Panc1 (cell line): ENCODE results near the gene STK26. TPM values are rescaled to one million over a fixed set of nuclear protein-coding genes. Genes with fewer than 3 reads are reported as not detected.
"Not testable (repeated sequence)": the region's sequence is repeated elsewhere in the genome, so short reads cannot be mapped to it uniquely, and the experiment has no call there.

Experiments used
- ATAC-seq: fragments of 200-7000 bp; cut with Tn5 transposase; 2 replicates; pipeline ENCODE4 v1.9.1; 2020; ENCODE audit warnings: mild to moderate bottlenecking, moderate library complexity
- BruUV-seq: library from RNA; stranded (reverse); fragments of 400-500 nt; replicated peaks from 2 replicates; lab custom pipeline; 2021; lab: Mats Ljungman, UMichigan
- CTCF ChIA-PET: fragments of 300-600 bp; sonication (Branson Sonifier 250); formaldehyde crosslinking; loops from one replicate; lab custom pipeline; 2022; ENCODE audit warnings: antibody characterized with exemption; lab: Charles Lee
- POLR2A ChIA-PET: fragments of 300-600 bp; sonication (Branson Sonifier 250); formaldehyde crosslinking; loops from one replicate; lab custom pipeline; 2022; ENCODE audit warnings: antibody characterized with exemption; lab: Charles Lee
- DNase-seq: peaks from one replicate; pipeline ENCODE4 v3.0.0-alpha.2; 2010; ENCODE audit warnings: low read depth, low spot score
- H3K27ac ChIP-seq: 2 replicates; pipeline ENCODE4 v1.5.1; 2011; ENCODE audit warnings: mild to moderate bottlenecking, low read length, inconsistent platforms
- H3K27me3 ChIP-seq: fragments of 200-500 bp; sonication (Bioruptor generic); 2 replicates; pipeline ENCODE4 v1.6.0; 2014; ENCODE audit warnings: low read length, inconsistent platforms; ENCODE audit not compliant: control insufficient read depth, insufficient read depth
- H3K36me3 ChIP-seq: fragments of 200-500 bp; sonication (Bioruptor generic); 2 replicates; pipeline ENCODE4 v1.5.1; 2014; ENCODE audit warnings: inconsistent platforms, mild to moderate bottlenecking, low read length, moderate library complexity; ENCODE audit not compliant: control insufficient read depth, insufficient read depth
- H3K4me1 ChIP-seq: 2 replicates; pipeline ENCODE4 v1.5.1; 2011; ENCODE audit warnings: inconsistent platforms, mild to moderate bottlenecking, low read length, moderate library complexity; ENCODE audit not compliant: control insufficient read depth, insufficient read depth
- H3K4me3 ChIP-seq, 2 experiments: 2 replicates each; pipeline ENCODE4 v1.5.1; 2011 to 2012; ENCODE audit warnings: low read depth in 2 of 2, low read length in 2 of 2, mild to moderate bottlenecking in 2 of 2, inconsistent platforms in 1 of 2, moderate library complexity in 1 of 2
- H3K9me3 ChIP-seq: fragments of 200-500 bp; sonication (Bioruptor generic); 2 replicates; pipeline ENCODE4 v1.5.1; 2014; ENCODE audit warnings: low read depth, mild to moderate bottlenecking, inconsistent platforms, low read length, moderate library complexity; ENCODE audit not compliant: control insufficient read depth, insufficient read depth
- CTCF ChIP-seq: fragments of 450-650 bp; IDR thresholded peaks from 2 replicates; pipeline ENCODE4 v1.5.1; 2017; ENCODE audit warnings: mild to moderate bottlenecking
- POLR2AphosphoS5 ChIP-seq: IDR thresholded peaks from 2 replicates; pipeline ENCODE4 v1.6.1; 2012; ENCODE audit warnings: mild to moderate bottlenecking, low read depth, low read length, moderate library complexity
- REST ChIP-seq, 2 experiments: IDR thresholded peaks; 2 replicates each; pipeline ENCODE4 v1.6.1; 2011 to 2012; ENCODE audit warnings: low read depth in 2 of 2, control low read depth in 1 of 2, low read length in 1 of 2, mild to moderate bottlenecking in 1 of 2, moderate library complexity in 1 of 2; ENCODE audit not compliant: insufficient read depth in 1 of 2
- SIN3A ChIP-seq: IDR thresholded peaks from 2 replicates; pipeline ENCODE4 v1.6.1; 2012; ENCODE audit warnings: low read depth, mild to moderate bottlenecking, low read length, moderate library complexity, borderline replicate concordance; ENCODE audit not compliant: insufficient read depth
- TCF7L2 ChIP-seq: IDR thresholded peaks from 2 replicates; pipeline ENCODE4 v1.6.1; 2011; ENCODE audit warnings: mild to moderate bottlenecking, low read depth, low read length, inconsistent platforms
- in situ Hi-C: cut with HindIII; loops from 2 replicates; pipeline ENCODE4 v1.10.0; 2016; ENCODE audit warnings: low sequenced_read_pairs, low pct_unique_long_range_greater_than_20kb
- intact Hi-C: fragments of 100-400 bp; cut with micrococcal nuclease; formaldehyde crosslinking; loops from one replicate; pipeline ENCODE4 v1.10.0; 2022; ENCODE audit not compliant: unreplicated experiment
- total RNA-seq: library from RNA; stranded (reverse); gene quantifications from one replicate; pipeline ENCODE4 v1.2.1, GENCODE V29; 2021; ENCODE audit not compliant: unreplicated experiment

Gene STK26
- total RNA-seq, 1 experiment from 2014 or later = 44.2 TPM

- no peaks in the 10 kb centered on the region for H3K4me1 ChIP-seq
- no peak for DNase-seq
- no peaks in the 10 kb centered on the region for H3K9me3 ChIP-seq
- POLR2A ChIA-PET = no interaction called here
- H3K36me3 ChIP-seq = no peaks in the 10 kb centered on the region
- no peak overlapping the region for H3K4me3 ChIP-seq
- ATAC-seq = no peak
- CTCF ChIA-PET = no interaction called here
- intact Hi-C loops = no loop called here
- no peak for TF ChIP-seq TCF7L2
- no peak for TF ChIP-seq CTCF
- no peak for TF ChIP-seq SIN3A
- TF ChIP-seq POLR2AphosphoS5 = no peak
- no peak for TF ChIP-seq REST (IDR thresholded peaks at IDR 0.05; ENCODE audit: insufficient read depth in 1 of 2, low read depth in 2 of 2, low read length in 1 of 2)
- no peak overlapping the region for H3K27ac ChIP-seq
- BruUV-seq = no TSS peak
- in situ Hi-C loops = no loop called here
- H3K27me3 ChIP-seq = peaks cover 4% of the 10 kb centered on the region
Observed at GRCh38 chrX:132009350-132009749, 13.8 kb upstream of the STK26 start.

GRCh38 chrX:132010213-132010612, 12.9 kb upstream of the STK26 start:
- ATAC-seq, POLR2A ChIA-PET, intact Hi-C loops, H3K36me3 ChIP-seq, H3K9me3 ChIP-seq, H3K27ac ChIP-seq, H3K4me1 ChIP-seq, in situ Hi-C loops, DNase-seq, H3K4me3 ChIP-seq, CTCF ChIA-PET, H3K27me3 ChIP-seq, BruUV-seq: not testable (repeated sequence)

GRCh38 chrX:132015875-132016274, 7.2 kb upstream of the STK26 start:
- no peak for DNase-seq

More at GRCh38 chrX:132015875-132016274, 7.2 kb upstream of the STK26 start:
- no peak for TF ChIP-seq CTCF
- TF ChIP-seq POLR2AphosphoS5 = no peak
- no peak for TF ChIP-seq REST (IDR thresholded peaks at IDR 0.05; ENCODE audit: insufficient read depth in 1 of 2, low read depth in 2 of 2, low read length in 1 of 2)
- no peak for TF ChIP-seq SIN3A
- no peak for TF ChIP-seq TCF7L2
- ChIA-PET CTCF (no interaction called here), POLR2A (no interaction called here)
- intact Hi-C loops (no loop called here), in situ Hi-C loops (no loop called here)
- H3K27ac ChIP-seq = no peak overlapping the region
- H3K9me3 ChIP-seq = no peaks in the 10 kb centered on the region
- no peaks in the 10 kb centered on the region; the same call in 1 of the 2 replicates for H3K27me3 ChIP-seq
- no TSS peak for BruUV-seq
- no peak overlapping the region for H3K4me3 ChIP-seq
- no peak for ATAC-seq
- no peaks in the 10 kb centered on the region for H3K4me1 ChIP-seq
- no peaks in the 10 kb centered on the region for H3K36me3 ChIP-seq
